Measurements from ENCODE around the gene RDH8. TPM values are rescaled to one million over a fixed set of nuclear protein-coding genes. Genes with fewer than 3 reads are reported as not detected.

RDH8 gene
- total RNA-seq, 1 experiment from 2014 or later, result not detected

- H3K4me3 Mint-ChIP-seq, result no peak overlapping the region
These were observed 13.0 kb upstream of the RDH8 start for GRCh38 chr19:10000171-10000826.

More at GRCh38 chr19:10000171-10000826, 13.0 kb upstream of the RDH8 start:
- H3K9ac ChIP-seq (ENCODE audit: extremely low read depth, insufficient read length, low read length), result no peak overlapping the region
- no peak overlapping the region for H3K4ac ChIP-seq (ENCODE audit: low read depth, low read length)
- no peaks in the 10 kb centered on the region for H3K23me2 ChIP-seq (ENCODE audit: insufficient read length, low read depth, low read length, poor library complexity, severe bottlenecking)
- no peak overlapping the region for H2BK5ac ChIP-seq (ENCODE audit: insufficient read length, low read length)
- Mint-ChIP-seq H3K9me3 (no peaks in the 10 kb centered on the region), H3K36me3 (ENCODE audit: insufficient read depth in 1 of 3, low read depth in 3 of 3) (no peaks in the 10 kb centered on the region), H3K4me1 (peaks cover 6 to 14% of the 10 kb centered on the region in 2 experiments), H3K27me3 (ENCODE audit: low read depth) (peaks cover 41% of the 10 kb centered on the region), H3K27ac (peak overlapping the region in 1 of 3 experiments; percentile 61; a peak in 1 of 7 replicates)
- H2BK120ac ChIP-seq (ENCODE audit: low read depth, low read length, poor library complexity, severe bottlenecking), result no peak overlapping the region
- no peak overlapping the region for H4K8ac ChIP-seq (replicated peaks; ENCODE audit: insufficient read length, low read depth, low read length)
- no peaks in the 10 kb centered on the region for H3K79me1 ChIP-seq (ENCODE audit: insufficient read depth, low read depth, low read length, poor library complexity, severe bottlenecking)
- H2BK20ac ChIP-seq (ENCODE audit: low read depth, low read length, poor library complexity, severe bottlenecking), result no peak overlapping the region
- no peak overlapping the region for H4K5ac ChIP-seq (ENCODE audit: insufficient read length, low read depth, low read length)
- no peak overlapping the region for H3T11ph ChIP-seq (ENCODE audit: low read length)
- H3K27ac ChIP-seq (ENCODE audit: insufficient read length, low read depth, low read length), result no peak overlapping the region
- no peaks in the 10 kb centered on the region for H3K4me1 ChIP-seq (ENCODE audit: insufficient read depth, low read length)
- H3K56ac ChIP-seq (ENCODE audit: insufficient read length, low read depth, low read length), result no peak overlapping the region
- no peaks in the 10 kb centered on the region for H4K20me1 ChIP-seq (ENCODE audit: control insufficient read depth, insufficient read depth, insufficient read length)
- TF ChIP-seq, protein P1, sequence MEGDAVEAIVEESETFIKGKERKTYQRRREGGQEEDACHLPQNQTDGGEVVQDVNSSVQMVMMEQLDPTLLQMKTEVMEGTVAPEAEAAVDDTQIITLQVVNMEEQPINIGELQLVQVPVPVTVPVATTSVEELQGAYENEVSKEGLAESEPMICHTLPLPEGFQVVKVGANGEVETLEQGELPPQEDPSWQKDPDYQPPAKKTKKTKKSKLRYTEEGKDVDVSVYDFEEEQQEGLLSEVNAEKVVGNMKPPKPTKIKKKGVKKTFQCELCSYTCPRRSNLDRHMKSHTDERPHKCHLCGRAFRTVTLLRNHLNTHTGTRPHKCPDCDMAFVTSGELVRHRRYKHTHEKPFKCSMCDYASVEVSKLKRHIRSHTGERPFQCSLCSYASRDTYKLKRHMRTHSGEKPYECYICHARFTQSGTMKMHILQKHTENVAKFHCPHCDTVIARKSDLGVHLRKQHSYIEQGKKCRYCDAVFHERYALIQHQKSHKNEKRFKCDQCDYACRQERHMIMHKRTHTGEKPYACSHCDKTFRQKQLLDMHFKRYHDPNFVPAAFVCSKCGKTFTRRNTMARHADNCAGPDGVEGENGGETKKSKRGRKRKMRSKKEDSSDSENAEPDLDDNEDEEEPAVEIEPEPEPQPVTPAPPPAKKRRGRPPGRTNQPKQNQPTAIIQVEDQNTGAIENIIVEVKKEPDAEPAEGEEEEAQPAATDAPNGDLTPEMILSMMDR (conservative IDR thresholded peaks at IDR 0.05), result peak; percentile 85
- H3K23ac ChIP-seq (ENCODE audit: insufficient read length, low read depth, low read length), result no peak overlapping the region
- H2AFZ ChIP-seq (ENCODE audit: low read length), result no peak overlapping the region
- no peak overlapping the region for H2AK5ac ChIP-seq (ENCODE audit: insufficient read length, low read length)
- no peaks in the 10 kb centered on the region for H3K27me3 ChIP-seq (ENCODE audit: insufficient read depth, low read length)
- peak; percentile 87 for DNase-seq
- H3K14ac ChIP-seq (ENCODE audit: insufficient read depth, low read length), result no peak overlapping the region
- WGBS (ENCODE audit: extremely low coverage, insufficient read length, low lambda C conversion rate), result no CpG with 5 or more reads among the region's 16 CpGs
- H3K18ac ChIP-seq (ENCODE audit: insufficient read length, low read depth, low read length), result no peak overlapping the region
- H2BK12ac ChIP-seq (ENCODE audit: insufficient read length, low read depth, low read length), result no peak overlapping the region
- no peaks in the 10 kb centered on the region for H3K9me3 ChIP-seq (ENCODE audit: control insufficient read depth, low read depth, low read length)
- H3K4me2 ChIP-seq (ENCODE audit: insufficient read depth, insufficient read length, low read length), result no peak overlapping the region
- no peaks in the 10 kb centered on the region for H3K79me2 ChIP-seq (ENCODE audit: insufficient read depth, low read length)
- no peak overlapping the region for H2BK15ac ChIP-seq (ENCODE audit: low read depth, low read length)
- H4K91ac ChIP-seq (ENCODE audit: insufficient read length, low read depth, low read length), result no peak overlapping the region
